NCI-H2227 treated with DMSO at 0.1 percent for 48 hours (cell line): ENCODE results near the gene USP10.

ENCODE experiments used
- DNase-seq: peaks from one replicate; lab custom pipeline; 2025; lab: John Stamatoyannopoulos, UW

Gene USP10

GRCh38 chr16:84823926-84824325 lies 124.1 kb downstream of the USP10 start:
- DNase-seq = no peak

- DNase-seq = no peak
Observed at GRCh38 chr16:84825896-84826557, 126.2 kb downstream of the USP10 start.

- no peak for DNase-seq
Observed at GRCh38 chr16:84826558-84826941, 126.8 kb downstream of the USP10 start.

- DNase-seq = no peak
Observed at GRCh38 chr16:84827131-84827574, 127.4 kb downstream of the USP10 start.

GRCh38 chr16:84827897-84828296 lies 128.1 kb downstream of the USP10 start:
- no peak for DNase-seq

- DNase-seq = no peak
Observed at GRCh38 chr16:84828322-84828721, 128.5 kb downstream of the USP10 start.
